ENCODE measurements around the gene ERC1. TPM values are rescaled to one million over a fixed set of nuclear protein-coding genes. Genes with fewer than 3 reads are reported as not detected.

Gene ERC1
- total and polyA plus RNA-seq, 2 donors (not counting 3 experiments of a cell fraction or from before 2014, with no cell fraction given), result 11.7 to 66.1 TPM

DNA sequence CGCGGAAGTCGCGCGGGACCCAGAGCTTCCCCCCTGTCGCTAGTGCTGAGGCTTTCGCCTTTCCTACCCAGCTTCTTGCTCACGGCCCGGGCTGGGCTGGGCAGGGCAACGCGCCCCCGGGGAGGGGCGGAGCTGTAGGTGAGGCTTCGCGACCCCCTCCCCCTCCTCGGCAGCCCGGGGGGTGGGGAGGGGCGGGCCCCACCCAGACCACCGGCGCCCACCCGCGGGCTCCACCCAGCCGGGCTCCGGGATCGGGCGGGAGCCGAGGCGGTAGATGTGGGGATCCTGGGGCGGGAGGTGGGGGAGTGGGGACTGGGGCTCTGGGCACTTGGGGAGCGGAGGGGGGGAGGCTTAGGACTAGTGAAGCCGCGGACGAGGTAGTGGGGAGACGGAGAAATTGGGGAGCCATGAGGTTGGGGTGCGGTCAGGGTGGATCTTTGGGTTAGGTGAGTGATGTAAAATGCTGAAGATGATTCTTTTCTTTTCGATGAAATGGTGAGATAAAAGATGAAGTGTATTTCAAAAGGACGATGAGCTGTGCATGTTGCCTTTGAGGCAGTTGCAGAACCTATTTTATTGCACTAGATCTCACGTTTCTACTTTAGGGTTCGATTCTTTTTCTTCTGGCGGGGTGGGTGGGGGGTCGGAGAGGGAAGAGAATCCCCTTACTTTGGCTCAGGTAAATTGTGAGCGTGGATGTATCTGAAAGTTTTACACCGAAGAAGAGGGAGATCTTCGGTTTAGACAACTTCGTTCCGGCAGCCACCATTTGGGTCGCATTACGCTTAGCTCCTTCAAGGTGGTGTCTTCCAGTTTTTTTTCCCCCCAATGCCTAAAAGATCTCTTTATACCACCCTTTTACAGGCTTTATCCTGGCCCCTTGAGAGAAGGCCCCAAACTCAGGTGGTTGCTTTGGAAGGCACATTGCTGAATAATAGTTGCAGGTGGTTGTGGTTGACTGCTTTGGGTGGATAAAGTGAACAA lies 619 bp downstream of the ERC1 start:
- DNase-seq (ENCODE audit: low read depth, low spot score) (peak; percentile 24), FAIRE-seq (no peak)
- Histone ChIP-seq H3K9me3 (replicated peaks; ENCODE audit: control insufficient read depth, insufficient read depth, low read length) (no peaks in the 10 kb centered on the region), H3K36me3 (ENCODE audit: control insufficient read depth in 2 of 2, extremely low read depth in 1 of 2, insufficient read depth in 2 of 2, low read length in 2 of 2) (no peaks in the 10 kb centered on the region), H3K4me3 (replicated peaks in 1 of 3; ENCODE audit: insufficient read depth in 1 of 3, low read depth in 1 of 3, low read length in 3 of 3) (peak overlapping the region; percentile 80 to 94 (median 80)), H2AFZ (ENCODE audit: low read depth, low read length) (peak overlapping the region; percentile 69), H3K4me2 (ENCODE audit: insufficient read depth, low read length) (peak overlapping the region; percentile 65), H3K4me1 (ENCODE audit: control insufficient read depth, extremely low read depth, insufficient read depth, low read length) (peaks cover 25% of the 10 kb centered on the region), H4K20me1 (replicated peaks; ENCODE audit: control insufficient read depth, extremely low read depth, insufficient read depth, low read length) (no peaks in the 10 kb centered on the region), H3K9me1 (replicated peaks; ENCODE audit: control insufficient read depth, extremely low read depth, insufficient read depth, low read length) (no peaks in the 10 kb centered on the region), H3K9ac (replicated peaks; ENCODE audit: extremely low read depth, insufficient read depth, low read length) (peak overlapping the region; percentile 74), H3K27ac (ENCODE audit: insufficient read depth, low read depth, low read length) (peak overlapping the region; percentile 52), H3K79me2 (ENCODE audit: control insufficient read depth, insufficient read depth, low read length) (peaks cover 28% of the 10 kb centered on the region), H3K27me3 (ENCODE audit: control insufficient read depth in 2 of 2, insufficient read depth in 2 of 2, low read length in 2 of 2) (no peaks in the 10 kb centered on the region)
- TF ChIP-seq POLR2A (IDR thresholded peaks at IDR 0.05; ENCODE audit: low read depth, low read length) (no peak), CTCF (IDR thresholded peaks at IDR 0.05; ENCODE audit: extremely low read depth in 1 of 2, insufficient read depth in 1 of 2, low read depth in 1 of 2, low read length in 2 of 2) (no peak), POLR2AphosphoS5 (IDR thresholded peaks at IDR 0.05; ENCODE audit: insufficient read depth, low read depth, low read length) (no peak), MYC (IDR thresholded peaks at IDR 0.05; ENCODE audit: low read depth, low read length) (no peak), JUN (IDR thresholded peaks at IDR 0.05; ENCODE audit: borderline replicate concordance, insufficient read depth, insufficient read length, low read depth) (no peak), EZH2 (IDR thresholded peaks at IDR 0.05; ENCODE audit: borderline replicate concordance, low read depth, low read length, severe bottlenecking) (no peak), GATA2 (IDR thresholded peaks at IDR 0.05; ENCODE audit: insufficient read depth, insufficient read length, low read depth, low read length) (no peak), FOS (IDR thresholded peaks at IDR 0.05; ENCODE audit: borderline replicate concordance, insufficient read depth, low read length) (no peak), MAX (IDR thresholded peaks at IDR 0.05; ENCODE audit: insufficient read depth, insufficient read length) (no peak)
- intact Hi-C loops (cut with micrococcal nuclease) (loop anchor here (5.0 kb wide), 2 partner anchors 101 to 349 kb away; no protein-coding TSS in a partner anchor), dilution Hi-C loops (cut with MboI; ENCODE audit: extremely low pct_ligation_motif_present, low sequenced_read_pairs) (no loop called here)
- ChIA-PET CTCF (interaction anchor here (0.7 to 6.6 kb wide), 7 partner anchors 10 to 126 kb away, joined by 3 to 66 read pairs (median 5); partner anchors contain the start of gene RAD52), POLR2A (interaction anchor here (2.3 kb wide), 1 partner anchor 102 kb away, joined by 5 read pairs; no protein-coding TSS in a partner anchor)
- BruUV-seq (replicated peaks), result TSS peak; percentile 38
